OCI-LY7 (cell line): ENCODE results near the gene TEPSIN. TPM values are rescaled to one million over a fixed set of nuclear protein-coding genes. Genes with fewer than 3 reads are reported as not detected.

Experiments
- BruUV-seq: library from RNA; stranded (reverse); fragments of 400-500 nt; replicated peaks from 2 replicates; lab custom pipeline; 2021; lab: Mats Ljungman, UMichigan
- CTCF ChIA-PET: fragments of 300-600 bp; sonication (Branson Sonifier 250); formaldehyde crosslinking; loops from one replicate; lab custom pipeline; 2022; ENCODE audit warnings: antibody characterized with exemption; ENCODE audit not compliant: unreplicated experiment; lab: Charles Lee
- POLR2A ChIA-PET: fragments of 300-600 bp; sonication (Branson Sonifier 250); formaldehyde crosslinking; loops from one replicate; lab custom pipeline; 2022; ENCODE audit warnings: antibody characterized with exemption; lab: Charles Lee
- DNase-seq: peaks from one replicate; pipeline ENCODE4 v3.0.0-alpha.2; 2015; ENCODE audit warnings: low spot score
- H2AFZ ChIP-seq: fragments of 200-600 bp; sonication (generic), shearing (Covaris generic); 2 replicates; pipeline ENCODE4 v1.6.1; 2014; ENCODE audit warnings: mild to moderate bottlenecking, antibody characterized with exemption, low read length, moderate library complexity
- H3K27ac ChIP-seq: fragments of 200-600 bp; sonication (generic); 2 replicates; pipeline ENCODE4 v1.5.1; 2014; ENCODE audit warnings: mixed run types, low read depth, mild to moderate bottlenecking, moderate library complexity, low read length, inconsistent platforms; ENCODE audit not compliant: poor library complexity, severe bottlenecking
- H3K36me3 ChIP-seq: fragments of 200-600 bp; sonication (generic); 2 replicates; pipeline ENCODE4 v1.6.1; 2014; ENCODE audit warnings: mild to moderate bottlenecking, antibody characterized with exemption, low read length, moderate library complexity, mixed read lengths; ENCODE audit not compliant: insufficient read depth
- H3K4me1 ChIP-seq: fragments of 200-600 bp; sonication (generic); 2 replicates; pipeline ENCODE4 v1.5.1; 2014; ENCODE audit warnings: mild to moderate bottlenecking, low read length; ENCODE audit not compliant: insufficient read depth, poor library complexity, severe bottlenecking
- H3K4me2 ChIP-seq: fragments of 200-600 bp; sonication (generic); 2 replicates; pipeline ENCODE4 v1.6.1; 2014; ENCODE audit warnings: mild to moderate bottlenecking, low read length
- H3K4me3 ChIP-seq: fragments of 200-600 bp; sonication (generic); 2 replicates; pipeline ENCODE4 v1.5.1; 2014; ENCODE audit warnings: mild to moderate bottlenecking, low read depth, low read length; ENCODE audit not compliant: poor library complexity, severe bottlenecking
- H3K79me2 ChIP-seq: fragments of 200-600 bp; sonication (generic); 2 replicates; pipeline ENCODE4 v1.6.1; 2016; ENCODE audit warnings: low read depth, mild to moderate bottlenecking, low read length, moderate library complexity, mixed read lengths; ENCODE audit not compliant: insufficient read depth
- H3K9me2 ChIP-seq: fragments of 200-600 bp; sonication (generic); 2 replicates; pipeline ENCODE4 v1.6.1; 2016; ENCODE audit warnings: mild to moderate bottlenecking, low read length, mixed read lengths; ENCODE audit not compliant: insufficient read depth
- H3K9me3 ChIP-seq: fragments of 200-600 bp; sonication (generic); 2 replicates; pipeline ENCODE4 v1.6.1; 2014; ENCODE audit warnings: mild to moderate bottlenecking, mixed run types, low read length, mixed read lengths
- H4K20me1 ChIP-seq: fragments of 200-600 bp; sonication (generic); 2 replicates; pipeline ENCODE4 v1.6.1; 2014; ENCODE audit warnings: mild to moderate bottlenecking, antibody characterized with exemption, low read length, moderate library complexity, mixed read lengths; ENCODE audit not compliant: insufficient read depth
- EZH2phosphoT487 ChIP-seq: fragments of 200-600 bp; sonication (generic); IDR thresholded peaks from 2 replicates; pipeline ENCODE4 v1.6.1; 2018; ENCODE audit warnings: low read depth, borderline replicate concordance, mild to moderate bottlenecking, mixed run types, antibody characterized with exemption, low read length, moderate library complexity, mixed read lengths
- intact Hi-C: fragments of 100-400 bp; cut with micrococcal nuclease; formaldehyde crosslinking; loops from one replicate; pipeline ENCODE4 v1.10.0; 2022; ENCODE audit not compliant: unreplicated experiment
- total RNA-seq, 2 experiments: library from RNA; depleted of rRNA in 1 of 2; stranded (reverse); fragments of >200 nt in 1 of 2; shearing (Covaris generic) in 1 of 2; gene quantifications; 2 replicates each; pipeline ENCODE4 v1.2.3, GENCODE V29; 2014 to 2022
- TF ChIP-seq, protein P1 (sequence below): fragments of 200-600 bp; sonication (generic); conservative IDR thresholded peaks from 2 replicates; pipeline ENCODE4 v1.5.1; 2014; ENCODE audit warnings: mild to moderate bottlenecking, antibody characterized with exemption, low read length, moderate library complexity, mixed read lengths

TEPSIN gene
- total RNA-seq, 2 experiments from 2014 or later, result 46.4 to 75.3 TPM

- Histone ChIP-seq H3K4me1 (no peaks in the 10 kb centered on the region), H2AFZ (no peak overlapping the region), H3K9me3 (no peaks in the 10 kb centered on the region), H3K27ac (no peak overlapping the region), H3K4me2 (no peak overlapping the region), H3K36me3 (peaks cover 45% of the 10 kb centered on the region), H3K4me3 (no peak overlapping the region), H4K20me1 (no peaks in the 10 kb centered on the region), H3K79me2 (no peaks in the 10 kb centered on the region), H3K9me2 (no peaks in the 10 kb centered on the region)
- ChIA-PET POLR2A (interaction anchor here (0.6 kb wide), 1 partner anchor 895 kb away, joined by 3 read pairs; no protein-coding TSS in a partner anchor), CTCF (interaction anchor here (0.5 kb wide), 1 partner anchor 222 kb away, joined by 3 read pairs; no protein-coding TSS in a partner anchor)
- no peak for DNase-seq
- intact Hi-C loops, result no loop called here
- no TSS peak for BruUV-seq
- TF ChIP-seq EZH2phosphoT487, result no peak
- TF ChIP-seq, protein P1, sequence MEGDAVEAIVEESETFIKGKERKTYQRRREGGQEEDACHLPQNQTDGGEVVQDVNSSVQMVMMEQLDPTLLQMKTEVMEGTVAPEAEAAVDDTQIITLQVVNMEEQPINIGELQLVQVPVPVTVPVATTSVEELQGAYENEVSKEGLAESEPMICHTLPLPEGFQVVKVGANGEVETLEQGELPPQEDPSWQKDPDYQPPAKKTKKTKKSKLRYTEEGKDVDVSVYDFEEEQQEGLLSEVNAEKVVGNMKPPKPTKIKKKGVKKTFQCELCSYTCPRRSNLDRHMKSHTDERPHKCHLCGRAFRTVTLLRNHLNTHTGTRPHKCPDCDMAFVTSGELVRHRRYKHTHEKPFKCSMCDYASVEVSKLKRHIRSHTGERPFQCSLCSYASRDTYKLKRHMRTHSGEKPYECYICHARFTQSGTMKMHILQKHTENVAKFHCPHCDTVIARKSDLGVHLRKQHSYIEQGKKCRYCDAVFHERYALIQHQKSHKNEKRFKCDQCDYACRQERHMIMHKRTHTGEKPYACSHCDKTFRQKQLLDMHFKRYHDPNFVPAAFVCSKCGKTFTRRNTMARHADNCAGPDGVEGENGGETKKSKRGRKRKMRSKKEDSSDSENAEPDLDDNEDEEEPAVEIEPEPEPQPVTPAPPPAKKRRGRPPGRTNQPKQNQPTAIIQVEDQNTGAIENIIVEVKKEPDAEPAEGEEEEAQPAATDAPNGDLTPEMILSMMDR, result no peak
Measured at GRCh38 chr17:81277946-81278693, 39.3 kb upstream of the TEPSIN start.

DNA sequence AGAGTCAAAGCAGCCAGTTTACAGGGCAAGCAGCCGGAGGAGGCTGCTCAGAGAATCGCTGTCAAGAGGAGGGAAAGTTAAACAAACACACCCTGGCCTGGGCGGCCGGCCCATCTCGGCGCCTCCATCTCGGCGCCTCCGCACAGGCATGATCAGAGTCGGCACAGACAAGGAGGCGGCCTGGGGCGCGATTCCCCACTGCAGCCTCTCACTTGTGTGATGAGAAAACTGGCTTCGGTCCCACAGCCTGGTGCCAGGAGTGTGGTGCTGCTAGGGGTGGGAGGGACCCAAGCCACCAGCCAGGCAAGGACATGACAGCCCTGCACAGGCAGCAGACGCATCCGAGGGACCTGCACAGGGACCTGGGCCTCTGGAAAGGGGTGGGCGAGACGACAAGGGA lies 38.6 kb upstream of the TEPSIN start:
- peaks cover 52% of the 10 kb centered on the region for H3K36me3 ChIP-seq
- no peaks in the 10 kb centered on the region for H3K79me2 ChIP-seq
- H2AFZ ChIP-seq, result no peak overlapping the region
- no peak overlapping the region for H3K4me3 ChIP-seq
- DNase-seq, result no peak
- TF ChIP-seq EZH2phosphoT487, result no peak
- TF ChIP-seq, protein P1, result no peak
- no peaks in the 10 kb centered on the region for H3K4me1 ChIP-seq
- no peaks in the 10 kb centered on the region for H3K9me2 ChIP-seq
- H3K4me2 ChIP-seq, result no peak overlapping the region
- no peaks in the 10 kb centered on the region for H3K9me3 ChIP-seq
- intact Hi-C loops, result no loop called here
- no peaks in the 10 kb centered on the region for H4K20me1 ChIP-seq
- POLR2A ChIA-PET, result no interaction called here
- BruUV-seq, result no TSS peak
- H3K27ac ChIP-seq, result no peak overlapping the region
- CTCF ChIA-PET, result interaction anchor here (0.5 kb wide), 1 partner anchor 223 kb away, joined by 3 read pairs; no protein-coding TSS in a partner anchor

DNA sequence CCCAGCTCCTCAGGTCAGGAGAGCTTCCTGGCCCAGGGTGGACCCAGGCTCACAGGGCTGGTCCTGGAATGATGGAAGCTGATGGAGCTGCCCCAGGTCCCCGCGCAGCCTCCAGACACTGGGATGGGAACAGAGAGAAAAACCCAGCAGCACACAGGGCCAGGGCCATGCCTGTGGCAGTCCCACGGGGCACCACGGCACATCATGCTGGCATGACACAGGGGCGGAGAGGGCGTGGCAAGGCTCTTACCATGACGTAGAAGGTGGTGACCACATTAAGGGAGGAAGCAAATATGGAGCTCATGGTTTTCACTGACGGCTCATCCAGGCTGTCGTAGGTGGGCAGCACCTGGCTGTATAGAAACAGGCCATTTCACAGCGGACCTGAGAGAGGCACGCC lies 37.9 kb upstream of the TEPSIN start:
- H2AFZ ChIP-seq, result no peak overlapping the region
- H4K20me1 ChIP-seq, result no peaks in the 10 kb centered on the region
- ChIA-PET CTCF (no interaction called here), POLR2A (no interaction called here)
- H3K36me3 ChIP-seq, result peaks cover 52% of the 10 kb centered on the region
- intact Hi-C loops, result no loop called here
- H3K27ac ChIP-seq, result no peak overlapping the region
- H3K4me1 ChIP-seq, result no peaks in the 10 kb centered on the region
- no peaks in the 10 kb centered on the region for H3K9me3 ChIP-seq
- no peak overlapping the region for H3K4me3 ChIP-seq
- no peaks in the 10 kb centered on the region for H3K9me2 ChIP-seq
- DNase-seq, result no peak
- H3K79me2 ChIP-seq, result no peaks in the 10 kb centered on the region
- no peak overlapping the region for H3K4me2 ChIP-seq
- no TSS peak for BruUV-seq
- TF ChIP-seq EZH2phosphoT487, result no peak
- TF ChIP-seq, protein P1, result no peak
